HG03520 (cell line): ENCODE results near the gene FSIP1.

Experiments
- ATAC-seq: cut with Tn5 transposase; IDR thresholded peaks from one replicate; pipeline ENCODE4 v1.9.1; 2021; ENCODE audit warnings: mild to moderate bottlenecking, moderate library complexity; ENCODE audit not compliant: unreplicated experiment

Gene FSIP1

GRCh38 chr15:39624806-39625205 is 157.8 kb downstream of the FSIP1 start:
- no peak for ATAC-seq

- peak; percentile 88 for ATAC-seq
Observed at GRCh38 chr15:39623529-39623931, 159.1 kb downstream of the FSIP1 start.

GRCh38 chr15:39622660-39623516 is 159.8 kb downstream of the FSIP1 start:
- ATAC-seq = no peak

GRCh38 chr15:39621976-39622375 is 160.7 kb downstream of the FSIP1 start:
- ATAC-seq = no peak

- ATAC-seq = no peak
Observed at GRCh38 chr15:39621210-39621609, 161.4 kb downstream of the FSIP1 start.

GRCh38 chr15:39618063-39618823 is 164.4 kb downstream of the FSIP1 start:
- no peak for ATAC-seq

GRCh38 chr15:39616731-39617455 is 165.7 kb downstream of the FSIP1 start:
- no peak for ATAC-seq

GRCh38 chr15:39613861-39614260 is 168.8 kb downstream of the FSIP1 start:
- no peak for ATAC-seq

- no peak for ATAC-seq
Observed at GRCh38 chr15:39613271-39613670, 169.4 kb downstream of the FSIP1 start.

- no peak for ATAC-seq
Observed at GRCh38 chr15:39610665-39611064, 172.0 kb downstream of the FSIP1 start.

- ATAC-seq = no peak
Observed at GRCh38 chr15:39609166-39609916, 173.3 kb downstream of the FSIP1 start.

- no peak for ATAC-seq
Observed at GRCh38 chr15:39608185-39609139, 174.2 kb downstream of the FSIP1 start.

GRCh38 chr15:39605146-39605545 is 177.5 kb downstream of the FSIP1 start:
- ATAC-seq = no peak

GRCh38 chr15:39602143-39602542 is 180.5 kb downstream of the FSIP1 start:
- ATAC-seq = no peak

GRCh38 chr15:39599871-39600270 is 182.8 kb downstream of the FSIP1 start:
- ATAC-seq = no peak

GRCh38 chr15:39598958-39599845 is 183.4 kb downstream of the FSIP1 start:
- ATAC-seq = no peak

- no peak for ATAC-seq
Observed at GRCh38 chr15:39598186-39598850, 184.3 kb downstream of the FSIP1 start.

GRCh38 chr15:39597751-39598185 is 184.9 kb downstream of the FSIP1 start:
- no peak for ATAC-seq
